ENCODE data around the gene RAB21. TPM values are rescaled to one million over a fixed set of nuclear protein-coding genes. Genes with fewer than 3 reads are reported as not detected.
"Not testable (repeated sequence)": the region's sequence is repeated elsewhere in the genome, so short reads cannot be mapped to it uniquely, and the experiment has no call there.

RAB21 gene
- total RNA-seq, 4 donors from 2014 or later = 12.6 to 25.7 (median 19.9) TPM

DNA sequence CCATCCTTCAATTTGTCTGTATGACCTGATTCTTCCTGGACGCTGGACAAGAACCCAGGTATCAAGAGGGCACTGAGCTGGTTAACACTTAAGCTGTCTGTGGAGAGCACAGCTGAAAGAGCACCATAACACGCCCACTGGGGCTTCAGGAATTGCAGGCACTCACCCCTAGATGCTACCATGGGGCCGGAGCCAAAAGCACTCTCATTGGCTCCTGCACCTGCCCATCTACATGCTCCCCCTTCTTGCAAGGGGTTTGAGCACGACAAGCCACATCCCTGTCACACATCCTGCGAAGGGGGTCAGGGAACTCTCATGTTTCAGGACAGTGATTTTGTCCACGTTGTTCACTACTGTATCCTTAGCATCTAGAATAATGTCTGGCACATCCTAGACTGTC, 49.8 kb downstream of the RAB21 start:
- Histone ChIP-seq H3K4me3 (no peak overlapping the region), H3K27me3 (no peaks in the 10 kb centered on the region), H3K36me3 (no peaks in the 10 kb centered on the region), H3K9me3 (no peaks in the 10 kb centered on the region), H3K4me1 (no peaks in the 10 kb centered on the region), H3K27ac (no peak overlapping the region)
- 64 to 68% methylated on average over 6 of the region's 6 CpGs for WGBS, 2 donors
- no peak for DNase-seq (ENCODE audit: low spot score in 2 of 2)
- no peak for TF ChIP-seq EP300 (IDR thresholded peaks at IDR 0.05)
- TF ChIP-seq, protein P1, sequence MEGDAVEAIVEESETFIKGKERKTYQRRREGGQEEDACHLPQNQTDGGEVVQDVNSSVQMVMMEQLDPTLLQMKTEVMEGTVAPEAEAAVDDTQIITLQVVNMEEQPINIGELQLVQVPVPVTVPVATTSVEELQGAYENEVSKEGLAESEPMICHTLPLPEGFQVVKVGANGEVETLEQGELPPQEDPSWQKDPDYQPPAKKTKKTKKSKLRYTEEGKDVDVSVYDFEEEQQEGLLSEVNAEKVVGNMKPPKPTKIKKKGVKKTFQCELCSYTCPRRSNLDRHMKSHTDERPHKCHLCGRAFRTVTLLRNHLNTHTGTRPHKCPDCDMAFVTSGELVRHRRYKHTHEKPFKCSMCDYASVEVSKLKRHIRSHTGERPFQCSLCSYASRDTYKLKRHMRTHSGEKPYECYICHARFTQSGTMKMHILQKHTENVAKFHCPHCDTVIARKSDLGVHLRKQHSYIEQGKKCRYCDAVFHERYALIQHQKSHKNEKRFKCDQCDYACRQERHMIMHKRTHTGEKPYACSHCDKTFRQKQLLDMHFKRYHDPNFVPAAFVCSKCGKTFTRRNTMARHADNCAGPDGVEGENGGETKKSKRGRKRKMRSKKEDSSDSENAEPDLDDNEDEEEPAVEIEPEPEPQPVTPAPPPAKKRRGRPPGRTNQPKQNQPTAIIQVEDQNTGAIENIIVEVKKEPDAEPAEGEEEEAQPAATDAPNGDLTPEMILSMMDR (IDR thresholded peaks at IDR 0.05) = no peak
- no peak for TF ChIP-seq POLR2A (IDR thresholded peaks at IDR 0.05)

DNA sequence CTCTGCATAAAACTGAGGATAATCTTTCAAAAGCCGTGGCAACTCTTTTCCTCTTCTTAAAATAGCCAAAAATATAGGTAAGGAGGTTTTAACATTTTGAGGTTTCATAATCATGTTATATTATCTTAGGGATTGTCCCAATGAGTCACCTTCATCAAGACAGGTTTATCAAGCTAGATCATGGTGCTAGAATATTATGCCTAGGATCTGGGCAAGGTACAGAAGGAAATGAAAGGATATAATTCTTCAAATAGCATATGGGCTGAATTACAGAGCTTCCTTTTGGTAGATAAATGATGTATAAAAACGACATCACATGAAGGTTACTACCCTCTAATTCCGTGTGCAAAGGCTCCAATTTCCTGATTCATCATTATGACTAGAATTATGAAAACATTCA, 56.3 kb downstream of the RAB21 start:
- TF ChIP-seq POLR2A (IDR thresholded peaks at IDR 0.05) (no peak), EP300 (IDR thresholded peaks at IDR 0.05) (no peak)
- TF ChIP-seq, protein P1 (IDR thresholded peaks at IDR 0.05) = no peak
- no peak for DNase-seq (ENCODE audit: low spot score in 2 of 2)
- H3K4me3 ChIP-seq = no peak overlapping the region
- no peak overlapping the region for H3K27ac ChIP-seq
- no peaks in the 10 kb centered on the region for H3K4me1 ChIP-seq
- 57 to 62% methylated on average over 3 of the region's 3 CpGs for WGBS, 2 donors
- no peaks in the 10 kb centered on the region for H3K36me3 ChIP-seq
- no peaks in the 10 kb centered on the region for H3K27me3 ChIP-seq
- H3K9me3 ChIP-seq = no peaks in the 10 kb centered on the region

DNA sequence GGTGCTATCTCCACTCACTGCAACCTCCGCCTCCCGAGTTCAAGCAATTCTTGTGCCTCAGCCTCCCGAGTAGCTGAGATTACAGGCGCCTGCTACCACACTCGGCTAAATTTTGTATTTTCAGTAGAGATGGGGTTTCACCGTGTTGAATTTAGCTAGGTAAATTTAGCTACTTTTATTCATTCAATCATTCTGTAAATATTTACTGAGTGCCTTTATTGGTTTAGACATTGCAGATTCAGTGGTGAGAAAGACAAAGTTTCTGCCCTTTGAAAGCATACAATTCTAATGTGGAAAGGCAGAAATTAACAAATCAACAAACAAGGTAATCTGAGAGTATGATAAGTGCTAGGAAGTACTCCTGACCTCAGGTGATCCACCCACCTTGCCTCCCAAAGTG, 60.6 kb downstream of the RAB21 start:
- not testable (repeated sequence) for H3K27me3 ChIP-seq; H3K9me3 ChIP-seq; H3K4me1 ChIP-seq; H3K4me3 ChIP-seq; H3K27ac ChIP-seq; H3K36me3 ChIP-seq; DNase-seq (ENCODE audit: low spot score in 2 of 2)
- 88 to 89% methylated on average over 6 of the region's 6 CpGs for WGBS, 2 donors

DNA sequence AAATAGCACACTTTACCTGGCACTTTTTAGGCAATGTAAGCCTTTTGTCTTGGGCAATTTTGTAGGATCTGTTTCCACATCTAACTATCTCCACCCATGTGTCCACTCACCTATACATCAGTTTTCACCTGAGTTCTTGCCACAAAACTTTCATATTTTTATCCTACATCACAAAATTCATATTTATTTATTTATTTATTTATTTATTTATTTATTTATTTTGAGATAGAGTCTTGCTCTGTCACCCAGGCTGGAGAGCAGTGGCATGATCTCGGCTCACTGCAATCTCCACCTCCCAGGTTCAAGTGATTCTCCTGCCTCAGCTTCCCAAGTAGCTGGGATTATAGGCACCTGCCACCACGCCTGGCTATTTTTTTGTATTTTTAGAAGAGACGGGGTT, 67.4 kb downstream of the RAB21 start:
- H3K4me1 ChIP-seq; DNase-seq (ENCODE audit: low spot score in 2 of 2); H3K9me3 ChIP-seq; H3K4me3 ChIP-seq; H3K36me3 ChIP-seq; H3K27me3 ChIP-seq; H3K27ac ChIP-seq: not testable (repeated sequence)
- WGBS, 2 donors = 94 to 96% methylated on average over 3 of the region's 3 CpGs

DNA sequence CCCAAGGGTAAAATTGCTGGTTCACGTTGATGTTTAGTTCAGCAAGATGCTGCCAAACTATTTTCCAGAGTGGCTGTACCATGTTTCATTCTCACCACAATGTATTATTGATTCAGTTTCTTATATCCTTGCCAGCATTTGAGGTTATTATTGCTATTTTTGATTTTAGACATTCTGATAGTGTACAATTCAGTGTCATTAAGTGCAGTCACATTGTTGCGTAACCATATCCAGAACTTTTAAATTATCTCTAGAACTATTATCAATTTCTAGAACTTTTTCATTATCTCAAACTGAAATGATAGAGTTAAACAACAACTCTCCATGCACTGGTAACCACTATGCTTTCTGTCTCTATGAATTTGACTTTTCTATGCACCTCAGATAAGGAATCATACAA, 74.2 kb downstream of the RAB21 start:
- DNase-seq (ENCODE audit: low spot score in 2 of 2) = no peak
- TF ChIP-seq, protein P1 (IDR thresholded peaks at IDR 0.05) = no peak
- no peak for TF ChIP-seq POLR2A (IDR thresholded peaks at IDR 0.05)
- no peak for TF ChIP-seq EP300 (IDR thresholded peaks at IDR 0.05)
- no peaks in the 10 kb centered on the region for H3K27me3 ChIP-seq
- no peak overlapping the region for H3K4me3 ChIP-seq
- H3K9me3 ChIP-seq = no peaks in the 10 kb centered on the region
- 84 to 91% methylated on average over 2 of the region's 2 CpGs for WGBS, 2 donors
- H3K27ac ChIP-seq = no peak overlapping the region
- H3K4me1 ChIP-seq = no peaks in the 10 kb centered on the region
- H3K36me3 ChIP-seq = no peaks in the 10 kb centered on the region

DNA sequence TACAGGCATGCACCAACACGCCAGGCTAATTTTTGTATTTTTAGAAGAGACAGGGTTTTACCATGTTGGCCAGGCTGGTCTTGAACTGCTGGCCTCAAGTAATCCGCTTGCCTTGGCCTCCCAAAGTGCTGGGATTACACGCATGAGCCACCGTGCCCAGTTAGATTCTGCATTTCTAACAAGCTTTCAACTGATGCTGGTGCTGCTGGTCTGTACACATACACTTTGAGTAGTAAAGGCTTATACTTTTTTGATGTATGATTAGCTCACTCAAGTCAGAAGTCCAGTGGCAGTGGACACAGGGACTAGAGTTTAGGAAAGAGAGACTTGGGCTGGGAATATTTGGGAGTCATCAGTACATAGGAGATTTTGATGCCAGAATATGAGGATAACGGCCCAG, 82.7 kb downstream of the RAB21 start:
- TF ChIP-seq EP300 (IDR thresholded peaks at IDR 0.05) (no peak), POLR2A (IDR thresholded peaks at IDR 0.05) (no peak)
- TF ChIP-seq, protein P1 (IDR thresholded peaks at IDR 0.05) = no peak
- Histone ChIP-seq H3K36me3 (no peaks in the 10 kb centered on the region), H3K4me3 (no peak overlapping the region), H3K27ac (no peak overlapping the region), H3K9me3 (no peaks in the 10 kb centered on the region), H3K4me1 (peaks cover 2 to 24% (median 20%) of the 10 kb centered on the region in 4 donors), H3K27me3 (no peaks in the 10 kb centered on the region)
- 86 to 95% methylated on average over 5 of the region's 5 CpGs for WGBS, 2 donors
- no peak for DNase-seq (ENCODE audit: low spot score in 2 of 2)
